ENCODE results near the gene UTP11. TPM values are rescaled to one million over a fixed set of nuclear protein-coding genes. Genes with fewer than 3 reads are reported as not detected.

UTP11 gene
- total RNA-seq, 1 donor from 2014 or later, result 26.4 TPM

DNA sequence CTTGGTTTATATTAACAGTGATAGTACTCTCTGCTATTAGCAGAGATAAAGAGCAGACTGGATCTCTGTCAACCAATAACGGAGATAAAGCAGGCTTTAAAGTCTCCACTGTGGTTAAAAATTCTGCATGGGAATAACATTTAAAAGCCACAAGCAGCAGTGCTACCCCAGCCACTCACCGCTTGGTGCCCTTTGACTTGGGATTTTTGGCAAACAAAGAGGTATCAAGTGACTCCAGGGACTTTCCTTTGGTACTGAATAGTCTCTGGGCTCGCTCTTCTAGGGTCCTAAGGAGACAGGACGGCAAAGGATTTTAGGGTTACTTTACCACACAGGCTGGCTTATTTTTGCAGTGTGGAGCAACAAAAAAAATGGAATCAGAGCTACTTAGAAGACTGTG is 34.0 kb upstream of the UTP11 start:
- H3K4me3 Mint-ChIP-seq (ENCODE audit: unreplicated experiment), result no peak overlapping the region
- H3K27me3 Mint-ChIP-seq (ENCODE audit: low read depth), result no peaks in the 10 kb centered on the region

GRCh38 chr1:37983546-37983945 is 29.0 kb upstream of the UTP11 start:
- H3K27ac Mint-ChIP-seq (ENCODE audit: unreplicated experiment), result no peak overlapping the region
- no peak for DNase-seq (ENCODE audit: low spot score)
- no peaks in the 10 kb centered on the region for H3K27me3 Mint-ChIP-seq (ENCODE audit: low read depth)
- no peak overlapping the region for H3K4me3 Mint-ChIP-seq (ENCODE audit: unreplicated experiment)
- H3K4me1 Mint-ChIP-seq (ENCODE audit: low read depth), result peaks cover 5% of the 10 kb centered on the region
- no peaks in the 10 kb centered on the region for H3K9me3 Mint-ChIP-seq (ENCODE audit: low read depth)
- peaks cover 40% of the 10 kb centered on the region for H3K36me3 Mint-ChIP-seq (ENCODE audit: low read depth)
- TF ChIP-seq, protein P1, sequence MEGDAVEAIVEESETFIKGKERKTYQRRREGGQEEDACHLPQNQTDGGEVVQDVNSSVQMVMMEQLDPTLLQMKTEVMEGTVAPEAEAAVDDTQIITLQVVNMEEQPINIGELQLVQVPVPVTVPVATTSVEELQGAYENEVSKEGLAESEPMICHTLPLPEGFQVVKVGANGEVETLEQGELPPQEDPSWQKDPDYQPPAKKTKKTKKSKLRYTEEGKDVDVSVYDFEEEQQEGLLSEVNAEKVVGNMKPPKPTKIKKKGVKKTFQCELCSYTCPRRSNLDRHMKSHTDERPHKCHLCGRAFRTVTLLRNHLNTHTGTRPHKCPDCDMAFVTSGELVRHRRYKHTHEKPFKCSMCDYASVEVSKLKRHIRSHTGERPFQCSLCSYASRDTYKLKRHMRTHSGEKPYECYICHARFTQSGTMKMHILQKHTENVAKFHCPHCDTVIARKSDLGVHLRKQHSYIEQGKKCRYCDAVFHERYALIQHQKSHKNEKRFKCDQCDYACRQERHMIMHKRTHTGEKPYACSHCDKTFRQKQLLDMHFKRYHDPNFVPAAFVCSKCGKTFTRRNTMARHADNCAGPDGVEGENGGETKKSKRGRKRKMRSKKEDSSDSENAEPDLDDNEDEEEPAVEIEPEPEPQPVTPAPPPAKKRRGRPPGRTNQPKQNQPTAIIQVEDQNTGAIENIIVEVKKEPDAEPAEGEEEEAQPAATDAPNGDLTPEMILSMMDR (IDR thresholded peaks at IDR 0.05), result no peak

More for the DNA sequence above, 34.0 kb upstream of the UTP11 start:
- TF ChIP-seq, protein P1 (IDR thresholded peaks at IDR 0.05), result no peak
- H3K36me3 Mint-ChIP-seq (ENCODE audit: low read depth), result peaks cover 47% of the 10 kb centered on the region
- no peaks in the 10 kb centered on the region for H3K4me1 Mint-ChIP-seq (ENCODE audit: low read depth)
- no peaks in the 10 kb centered on the region for H3K9me3 Mint-ChIP-seq (ENCODE audit: low read depth)
- H3K27ac Mint-ChIP-seq (ENCODE audit: unreplicated experiment), result no peak overlapping the region
- no peak for DNase-seq (ENCODE audit: low spot score)

GRCh38 chr1:37987679-37988078 is 24.9 kb upstream of the UTP11 start:
- TF ChIP-seq, protein P1 (IDR thresholded peaks at IDR 0.05), result no peak
- peaks cover 22% of the 10 kb centered on the region for H3K4me1 Mint-ChIP-seq (ENCODE audit: low read depth)
- H3K27ac Mint-ChIP-seq (ENCODE audit: unreplicated experiment), result peak overlapping the region; percentile 51
- H3K36me3 Mint-ChIP-seq (ENCODE audit: low read depth), result peaks cover 16% of the 10 kb centered on the region
- no peak for DNase-seq (ENCODE audit: low spot score)
- no peaks in the 10 kb centered on the region for H3K27me3 Mint-ChIP-seq (ENCODE audit: low read depth)
- H3K9me3 Mint-ChIP-seq (ENCODE audit: low read depth), result no peaks in the 10 kb centered on the region
- H3K4me3 Mint-ChIP-seq (ENCODE audit: unreplicated experiment), result no peak overlapping the region

DNA sequence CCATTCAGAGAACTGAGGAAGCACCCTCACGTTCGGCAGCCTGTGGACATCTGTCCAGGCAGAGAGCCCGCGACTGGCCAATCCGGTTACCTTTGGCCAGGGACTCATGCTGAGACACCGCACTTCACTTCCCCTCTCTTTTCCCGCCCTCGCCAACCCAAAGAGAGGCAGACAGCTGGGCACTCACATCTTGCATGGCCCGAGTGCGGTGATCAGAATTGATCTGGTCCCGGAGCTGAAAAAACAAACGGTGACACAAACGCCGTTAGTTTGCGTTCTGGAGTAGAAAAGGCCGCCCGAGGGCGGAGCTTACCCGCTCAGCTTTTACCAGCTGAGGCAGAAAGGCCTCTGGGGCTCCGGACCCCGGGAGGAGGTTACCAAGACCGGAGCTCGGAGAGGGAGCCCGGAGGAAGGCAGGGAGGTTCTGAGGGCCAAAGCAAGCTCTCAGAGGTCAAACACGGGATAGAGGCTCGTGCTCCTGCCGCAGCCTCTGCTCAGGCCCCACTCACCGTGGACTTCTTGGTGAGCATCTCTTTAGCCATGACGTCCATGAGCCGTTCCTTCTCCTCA is 23.1 kb upstream of the UTP11 start:
- TF ChIP-seq, protein P1 (IDR thresholded peaks at IDR 0.05), result no peak
- Mint-ChIP-seq H3K4me3 (ENCODE audit: unreplicated experiment) (peak overlapping the region; percentile 94), H3K9me3 (ENCODE audit: low read depth) (no peaks in the 10 kb centered on the region), H3K27ac (ENCODE audit: unreplicated experiment) (peak overlapping the region; percentile 97), H3K36me3 (ENCODE audit: low read depth) (peaks cover 13% of the 10 kb centered on the region), H3K27me3 (ENCODE audit: low read depth) (no peaks in the 10 kb centered on the region), H3K4me1 (ENCODE audit: low read depth) (peaks cover 22% of the 10 kb centered on the region)
- DNase-seq (ENCODE audit: low spot score), result peak; percentile 79

DNA sequence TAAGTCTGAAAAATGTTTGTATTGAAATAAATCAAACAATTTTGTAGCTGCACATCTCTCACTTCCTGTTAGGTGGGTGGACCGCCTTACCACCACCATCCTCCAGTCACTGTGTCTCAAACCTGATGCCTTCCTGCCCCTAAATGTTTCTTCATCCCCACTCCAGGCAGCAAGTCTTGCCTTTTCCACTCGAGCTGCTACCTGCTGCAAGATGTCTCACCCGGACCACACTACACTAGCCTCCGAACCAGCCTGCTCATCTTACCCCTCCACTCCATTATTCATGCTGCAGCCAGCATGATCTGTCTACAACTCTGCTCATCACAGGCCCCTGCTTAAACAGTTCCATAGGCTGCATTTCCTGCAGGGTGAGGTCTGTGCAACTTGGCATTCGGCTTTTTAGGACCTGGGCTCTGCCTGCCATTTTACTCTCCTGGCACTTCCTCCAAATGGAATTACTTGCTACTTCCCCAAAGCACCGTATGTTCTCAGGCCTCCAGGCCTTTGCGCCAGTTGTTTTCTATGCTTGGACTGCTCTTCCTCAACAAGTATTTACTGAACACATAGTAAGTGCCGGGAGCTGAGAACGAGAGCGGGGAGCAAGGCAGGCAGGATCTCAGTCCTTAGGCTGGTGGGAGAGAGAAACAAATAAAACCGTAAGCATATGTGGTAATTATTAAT is 17.5 kb upstream of the UTP11 start:
- TF ChIP-seq, protein P1 (IDR thresholded peaks at IDR 0.05), result no peak
- Mint-ChIP-seq H3K27ac (ENCODE audit: unreplicated experiment) (peak overlapping the region; percentile 58), H3K4me3 (ENCODE audit: unreplicated experiment) (no peak overlapping the region), H3K27me3 (ENCODE audit: low read depth) (no peaks in the 10 kb centered on the region), H3K9me3 (ENCODE audit: low read depth) (no peaks in the 10 kb centered on the region), H3K36me3 (ENCODE audit: low read depth) (peaks cover 23% of the 10 kb centered on the region), H3K4me1 (ENCODE audit: low read depth) (peaks cover 37% of the 10 kb centered on the region)
- DNase-seq (ENCODE audit: low spot score), result no peak
